K562 (cell line): Measurements from ENCODE around the gene HOXB3. TPM values are rescaled to one million over a fixed set of nuclear protein-coding genes. Genes with fewer than 3 reads are reported as not detected.
A peak's percentile ranks its signal among the peaks of the same experiment; 100 is the strongest.

Experiments
- ATAC-seq: fragments of 200-7000 bp; cut with Tn5 transposase; 3 replicates; pipeline ENCODE4 v1.9.1; 2020; ENCODE audit warnings: moderate library complexity
- BruUV-seq: library from RNA; stranded (reverse); fragments of 400-500 nt; replicated peaks from 2 replicates; lab custom pipeline; 2021; lab: Mats Ljungman, UMichigan
- CTCF ChIA-PET: fragments of 300-600 bp; formaldehyde crosslinking; extraction: SDS; loops from one replicate; lab custom pipeline; 2021; ENCODE audit warnings: low intra/inter-chr PET ratio; lab: Yijun Ruan, JAX
- POLR2A ChIA-PET: fragments of 300-600, 350-650 bp; sonication (Branson Sonifier 250); formaldehyde crosslinking; extraction: SDS; loops from one replicate; lab custom pipeline; 2021; ENCODE audit warnings: antibody characterized with exemption, inconsistent platforms; lab: Yijun Ruan, JAX
- DNase-seq, 4 experiments: peaks; one replicate each; pipeline versions ENCODE4 v3.0.0 to v3.0.0-alpha.2; 2011 to 2018; ENCODE audit warnings: low spot score in 3 of 4, mixed read lengths in 3 of 4; ENCODE audit errors: extremely low read depth in 1 of 4
- FAIRE-seq: peaks from 2 replicates; lab custom pipeline; 2011; peaks lifted over from hg19 to GRCh38; lab: Jason Lieb, UNC
- H2AFZ ChIP-seq: 2 replicates; pipeline ENCODE4 v1.6.0; 2011; ENCODE audit warnings: low read depth, low read length, control low read depth, inconsistent platforms
- H3K27ac ChIP-seq: fragments of 200-600 bp; 3 replicates; pipeline ENCODE4 v1.8.0; 2011; ENCODE audit warnings: low read depth, mild to moderate bottlenecking, control low read depth, inconsistent platforms, low read length, moderate library complexity, mixed read lengths; ENCODE audit errors: extremely low read depth
- H3K27me3 ChIP-seq, 2 experiments: fragments of 300-600 bp in 1 of 2; 2 replicates in 1 of 2; 3 replicates in 1 of 2; pipeline versions ENCODE4 v1.6.0 to v1.8.0; 2011; ENCODE audit warnings: inconsistent platforms in 2 of 2, low read length in 2 of 2, mild to moderate bottlenecking in 1 of 2, mixed read lengths in 1 of 2, moderate library complexity in 1 of 2; ENCODE audit not compliant: control insufficient read depth in 2 of 2, insufficient read depth in 2 of 2
- H3K36me3 ChIP-seq: fragments of 300-600 bp; 3 replicates; pipeline ENCODE4 v1.8.0; 2011; ENCODE audit warnings: mild to moderate bottlenecking, low read length, inconsistent platforms; ENCODE audit not compliant: control insufficient read depth, insufficient read depth
- H3K4me1 ChIP-seq, 2 experiments: fragments of 200-600 bp in 1 of 2; replicated peaks in 1 of 2; 2 replicates in 1 of 2; 3 replicates in 1 of 2; pipeline versions ENCODE4 v1.5.1 to v1.8.0; 2011; ENCODE audit warnings: inconsistent platforms in 2 of 2, low read length in 2 of 2, mild to moderate bottlenecking in 1 of 2, mixed read lengths in 1 of 2, moderate library complexity in 1 of 2; ENCODE audit not compliant: control insufficient read depth in 2 of 2, insufficient read depth in 2 of 2
- H3K4me2 ChIP-seq: 2 replicates; pipeline ENCODE4 v1.6.1; 2011; ENCODE audit warnings: low read length, control low read depth, inconsistent platforms, mixed read lengths; ENCODE audit not compliant: insufficient read depth
- H3K4me3 ChIP-seq: fragments of 200-600 bp; sonication (generic), shearing (Covaris generic); 2 replicates; pipeline ENCODE4 v1.5.1; 2016; ENCODE audit warnings: control low read depth, inconsistent platforms
- H3K79me2 ChIP-seq: fragments of 200-600 bp; 3 replicates; pipeline ENCODE4 v1.8.0; 2011; ENCODE audit warnings: low read length, inconsistent platforms; ENCODE audit not compliant: control insufficient read depth, insufficient read depth
- H3K9ac ChIP-seq, 2 experiments: 2 replicates each; pipeline versions ENCODE4 v1.6.0 to v1.6.1; 2011; ENCODE audit warnings: low read depth in 2 of 2, low read length in 2 of 2, control low read depth in 1 of 2, inconsistent platforms in 1 of 2, mild to moderate bottlenecking in 1 of 2, mixed read lengths in 1 of 2; ENCODE audit not compliant: insufficient read depth in 1 of 2
- H3K9me1 ChIP-seq: one replicate; pipeline ENCODE4 v1.6.0; 2011; ENCODE audit warnings: inconsistent platforms, mild to moderate bottlenecking, low read length, moderate library complexity; ENCODE audit not compliant: control insufficient read depth, insufficient read depth
- H3K9me3 ChIP-seq: replicated peaks from 2 replicates; pipeline ENCODE4 v1.5.1; 2011; ENCODE audit warnings: low read depth, low read length, inconsistent platforms; ENCODE audit not compliant: control insufficient read depth, insufficient read depth
- H4K20me1 ChIP-seq: replicated peaks from 2 replicates; pipeline ENCODE4 v1.6.1; 2011; ENCODE audit warnings: low read length, inconsistent platforms, mixed read lengths; ENCODE audit not compliant: control insufficient read depth, insufficient read depth
- BDP1 ChIP-seq: IDR thresholded peaks from 3 replicates; pipeline ENCODE4 v1.6.1; 2011; ENCODE audit not compliant: insufficient read length, insufficient read depth
- JUND ChIP-seq, 2 experiments: IDR thresholded peaks; 2 replicates in 1 of 2; 3 replicates in 1 of 2; pipeline ENCODE4 v1.6.1; 2011; ENCODE audit warnings: borderline replicate concordance in 2 of 2, low read depth in 2 of 2, low read length in 2 of 2, improper control_type of control experiment in 1 of 2, missing biosample characterization in 1 of 2, missing genetic modification characterization in 1 of 2, missing genetic modification reagents in 1 of 2
- POLR2G ChIP-seq: fragments of 200-400 bp; formaldehyde crosslinking; IDR thresholded peaks from 2 replicates; pipeline ENCODE4 v1.6.1; 2017; ENCODE audit warnings: low read depth, mild to moderate bottlenecking, antibody characterized with exemption, low read length, moderate library complexity
- ZFPM2 ChIP-seq: fragments of 250-450 bp; sonication (Bioruptor Pico); IDR thresholded peaks from 2 replicates; pipeline ENCODE4 v1.5.1; 2022; ENCODE audit warnings: mild to moderate bottlenecking
- WGBS: fragments of 100-300 bp; shearing (Covaris generic); methylation state at CpG from one replicate; pipeline ENCODE4 v1.1.6; 2016; ENCODE audit warnings: low coverage, mixed read lengths; ENCODE audit not compliant: insufficient coverage; ENCODE audit errors: missing lambda C conversion rate; 5-methylcytosine and 5-hydroxymethylcytosine counted together
- in situ Hi-C: fragments of 300-500 bp; cut with MboI; formaldehyde crosslinking; loops from 4 replicates; pipeline ENCODE4 v1.15.0; 2018; ENCODE audit warnings: inconsistent platforms, mixed read lengths
- intact Hi-C: fragments of 100-400 bp; cut with micrococcal nuclease; formaldehyde crosslinking; loops from 2 replicates; pipeline ENCODE4 v1.14.2; 2022
- polyA plus RNA-seq, 8 experiments: library from polyadenylated mRNA; depleted of rRNA in 4 of 8; stranded (reverse) in 5 of 8; unstranded in 3 of 8; fragments of >200 nt; fragmentation: Nextera tagmentation in 2 of 8; fragmentation: Illumina TruSeq in 1 of 8; extraction: Ambion mirVana in 2 of 8; extraction: Trizol in 1 of 8; gene quantifications; 2 replicates each; pipeline versions ENCODE4 v1.2.1 to v1.2.3, GENCODE V29; 2011 to 2014; ENCODE audit warnings: inconsistent platforms in 1 of 8, missing spikeins in 1 of 8
- total RNA-seq, 7 experiments: library from RNA; depleted of rRNA in 6 of 7; stranded (reverse); fragments of >200 nt in 6 of 7; fragmentation: Illumina TruSeq in 2 of 7; extraction: Trizol in 2 of 7; gene quantifications; 2 replicates each; pipeline versions ENCODE4 v1.2.1 to v1.2.3, GENCODE V29; 2011 to 2021; ENCODE audit warnings: low replicate concordance in 1 of 7

The HOXB3 gene
- total and polyA plus RNA-seq, 9 of the 15 experiments (the other 6 are each of a cell fraction or from before 2014, with no cell fraction given) = 2.4 to 41.3 (median 20.2) TPM

GRCh38 chr17:48611681-48612455, 21.8 kb upstream of the HOXB3 start:
- Histone ChIP-seq H4K20me1 (no peaks in the 10 kb centered on the region), H3K9me1 (no peaks in the 10 kb centered on the region), H3K79me2 (peaks cover 29% of the 10 kb centered on the region), H3K27me3 (no peaks in the 10 kb centered on the region), H3K4me1 (peaks cover 20 to 48% of the 10 kb centered on the region in 2 experiments), H3K9ac (peak overlapping the region; percentile 80 to 94; a peak in 3 of 4 replicates), H3K36me3 (peaks cover 9% of the 10 kb centered on the region; the same call in 1 of the 3 replicates), H3K4me3 (no peak overlapping the region; the same call in 1 of the 2 replicates), H3K4me2 (peak overlapping the region; percentile 71; the same call in 1 of the 2 replicates)
- CTCF ChIA-PET = interaction anchor here (0.5 kb wide), 1 partner anchor 587 kb away, joined by 3 read pairs; no protein-coding TSS in a partner anchor
- FAIRE-seq (no peak), ATAC-seq (no peak)
- 89% methylated on average over 5 of the region's 36 CpGs for WGBS
- POLR2A ChIA-PET = interaction anchor here (0.6 kb wide), 1 partner anchor 9 kb away, joined by 3 read pairs; no protein-coding TSS in a partner anchor
- TF ChIP-seq ZFPM2 (CRISPR knock-in tag) (no peak), JUND (IDR thresholded peaks at IDR 0.05; ENCODE audit: borderline replicate concordance, low read depth, low read length) (no peak), JUND (tag; IDR thresholded peaks at IDR 0.05; ENCODE audit: borderline replicate concordance, low read depth, low read length) (no peak), POLR2G (0 out of 2 replicates have a peak, but pooled peaks have one; percentile 50), BDP1 (no peak)
- TF ChIP-seq, all 486 proteins: peak for 1
- Histone ChIP-seq H3K27ac (peak overlapping the region; percentile 31; the same call in 2 of the 3 replicates), H2AFZ (peak overlapping the region; percentile 41; the same call in 1 of the 2 replicates), H3K9me3 (no peaks in the 10 kb centered on the region)
- BruUV-seq = no TSS peak
- DNase-seq = no peak
- intact Hi-C loops (no loop called here), in situ Hi-C loops (no loop called here)
